ENCODE data around the gene CDKAL1.
"Not testable (repeated sequence)": the region's sequence is repeated elsewhere in the genome, so short reads cannot be mapped to it uniquely, and the experiment has no call there.

The CDKAL1 gene

DNA sequence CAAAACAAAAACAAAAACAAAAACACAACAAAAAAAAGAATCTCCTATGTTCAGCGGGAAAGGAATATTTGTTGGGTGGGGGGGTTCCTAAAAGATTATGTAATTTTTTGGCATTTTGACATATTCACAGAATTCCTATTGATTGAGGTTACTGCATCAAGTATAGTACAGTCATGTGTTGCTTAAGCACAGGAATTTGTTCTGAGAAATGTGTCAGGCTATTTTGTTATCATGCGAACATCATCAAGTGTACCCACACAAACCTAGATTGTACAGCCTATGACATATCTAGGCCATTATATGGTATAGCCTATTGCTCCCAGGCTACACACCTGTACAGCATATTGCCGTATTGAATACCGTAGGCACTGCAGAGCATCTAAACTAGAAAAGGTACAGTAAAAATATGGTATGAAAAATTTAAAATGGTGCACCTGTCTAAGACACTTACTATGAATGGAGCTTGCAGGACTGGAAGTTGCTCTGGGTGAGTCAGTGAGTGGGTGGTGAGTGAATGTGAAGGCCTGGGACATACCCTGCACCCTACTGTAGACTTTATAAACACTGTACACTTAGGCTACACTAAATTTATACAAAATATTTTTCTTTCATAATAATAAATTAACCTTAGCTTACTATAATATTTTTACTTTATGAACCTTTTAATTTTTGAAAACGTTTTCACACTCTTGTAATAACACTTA is 110.6 kb downstream of the CDKAL1 start:
- Mint-ChIP-seq H3K4me3 (no peak overlapping the region), H3K27ac (no peak overlapping the region)
- DNase-seq (ENCODE audit: low spot score), result no peak

DNA sequence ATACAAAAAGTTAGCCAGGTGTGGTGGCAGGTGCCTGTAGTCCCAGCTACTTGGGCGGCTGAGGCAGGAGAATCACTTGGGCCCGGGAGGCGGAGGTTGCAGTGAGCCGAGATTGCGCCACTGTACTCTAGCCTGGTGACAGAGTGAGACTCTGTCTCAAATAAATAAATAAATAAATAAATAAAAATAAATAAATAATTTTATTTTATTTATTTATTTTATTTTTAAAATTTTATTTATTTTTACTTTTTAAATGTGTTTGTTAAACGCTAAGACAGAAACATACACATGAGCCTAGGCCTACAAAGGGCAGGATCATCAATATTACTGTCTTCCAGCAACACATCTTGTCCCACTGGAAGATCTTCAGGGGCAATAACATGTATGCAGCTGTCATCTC is 111.3 kb downstream of the CDKAL1 start:
- not testable (repeated sequence) for H3K36me3 Mint-ChIP-seq (ENCODE audit: low read depth); H3K27ac Mint-ChIP-seq; DNase-seq (ENCODE audit: low spot score); H3K4me3 Mint-ChIP-seq; H3K27me3 Mint-ChIP-seq (ENCODE audit: low read depth); H3K4me1 Mint-ChIP-seq (ENCODE audit: low read depth); H3K9me3 Mint-ChIP-seq

More for the DNA sequence above, 110.6 kb downstream of the CDKAL1 start:
- Mint-ChIP-seq H3K9me3 (peaks cover 3% of the 10 kb centered on the region), H3K36me3 (ENCODE audit: low read depth) (peaks cover 9% of the 10 kb centered on the region), H3K4me1 (ENCODE audit: low read depth) (peaks cover 8% of the 10 kb centered on the region), H3K27me3 (ENCODE audit: low read depth) (no peaks in the 10 kb centered on the region)

DNA sequence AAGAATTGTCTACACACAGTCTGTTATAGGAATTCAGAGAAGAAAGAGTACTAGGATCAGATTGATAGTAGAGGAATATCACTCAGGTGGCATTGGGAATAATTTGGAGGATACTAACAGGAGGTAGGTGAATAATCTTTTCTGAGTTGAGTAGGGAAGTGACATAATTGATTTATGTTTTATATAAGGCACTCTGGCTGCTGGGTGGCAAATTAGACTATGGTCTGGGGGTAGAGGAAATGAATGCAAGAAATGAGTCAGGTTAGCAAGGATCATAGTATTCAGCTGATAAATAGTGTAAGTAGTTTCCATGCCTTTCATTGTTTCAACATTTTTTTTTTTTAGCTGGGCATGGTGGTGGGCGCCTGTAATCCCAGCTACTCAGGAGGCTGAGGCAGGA is 113.3 kb downstream of the CDKAL1 start:
- Mint-ChIP-seq H3K4me1 (ENCODE audit: low read depth) (peaks cover 18% of the 10 kb centered on the region), H3K4me3 (no peak overlapping the region), H3K36me3 (ENCODE audit: low read depth) (peaks cover 21% of the 10 kb centered on the region), H3K27me3 (ENCODE audit: low read depth) (no peaks in the 10 kb centered on the region), H3K27ac (no peak overlapping the region), H3K9me3 (peaks cover 4% of the 10 kb centered on the region)
- DNase-seq (ENCODE audit: low spot score), result no peak

DNA sequence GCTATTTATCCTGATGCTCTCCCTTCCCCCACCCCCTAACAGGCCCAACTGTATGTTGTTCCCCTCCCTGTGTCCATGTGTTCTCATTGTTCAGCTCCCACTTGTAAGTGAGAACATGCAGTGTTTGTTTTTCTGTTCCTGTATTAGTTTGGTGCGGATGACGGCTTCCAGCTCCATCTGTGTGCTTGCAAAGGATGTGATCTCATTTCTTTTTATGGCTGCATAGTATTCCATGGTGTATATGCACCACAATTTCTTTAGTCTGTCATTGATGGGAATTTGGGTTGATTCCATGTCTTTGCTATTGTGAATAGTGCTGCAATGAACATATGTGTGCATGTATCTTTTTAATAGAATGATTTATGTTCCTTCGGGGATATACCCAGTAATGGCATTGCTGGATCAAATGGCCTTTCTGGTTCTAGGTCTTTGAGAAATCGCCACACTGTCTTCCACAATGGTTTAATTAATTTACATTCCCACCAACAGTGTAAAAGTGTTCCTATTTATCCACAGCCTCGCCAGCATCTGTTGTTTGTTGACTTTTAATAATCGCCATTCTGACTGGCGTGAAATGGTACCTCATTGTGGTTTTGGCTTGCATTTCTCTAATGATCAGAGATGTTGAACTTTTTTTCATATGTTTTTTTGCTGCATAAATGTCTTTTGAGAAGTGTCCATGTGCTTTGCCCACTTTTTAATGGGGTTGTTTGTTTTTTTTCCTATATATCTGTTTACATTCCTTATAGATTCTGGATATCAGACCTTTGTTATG is 115.6 kb downstream of the CDKAL1 start:
- not testable (repeated sequence) for DNase-seq (ENCODE audit: low spot score); H3K27ac Mint-ChIP-seq; H3K9me3 Mint-ChIP-seq; H3K27me3 Mint-ChIP-seq (ENCODE audit: low read depth); H3K4me3 Mint-ChIP-seq
- Mint-ChIP-seq H3K36me3 (ENCODE audit: low read depth) (peaks cover 21% of the 10 kb centered on the region), H3K4me1 (ENCODE audit: low read depth) (peaks cover 18% of the 10 kb centered on the region)

DNA sequence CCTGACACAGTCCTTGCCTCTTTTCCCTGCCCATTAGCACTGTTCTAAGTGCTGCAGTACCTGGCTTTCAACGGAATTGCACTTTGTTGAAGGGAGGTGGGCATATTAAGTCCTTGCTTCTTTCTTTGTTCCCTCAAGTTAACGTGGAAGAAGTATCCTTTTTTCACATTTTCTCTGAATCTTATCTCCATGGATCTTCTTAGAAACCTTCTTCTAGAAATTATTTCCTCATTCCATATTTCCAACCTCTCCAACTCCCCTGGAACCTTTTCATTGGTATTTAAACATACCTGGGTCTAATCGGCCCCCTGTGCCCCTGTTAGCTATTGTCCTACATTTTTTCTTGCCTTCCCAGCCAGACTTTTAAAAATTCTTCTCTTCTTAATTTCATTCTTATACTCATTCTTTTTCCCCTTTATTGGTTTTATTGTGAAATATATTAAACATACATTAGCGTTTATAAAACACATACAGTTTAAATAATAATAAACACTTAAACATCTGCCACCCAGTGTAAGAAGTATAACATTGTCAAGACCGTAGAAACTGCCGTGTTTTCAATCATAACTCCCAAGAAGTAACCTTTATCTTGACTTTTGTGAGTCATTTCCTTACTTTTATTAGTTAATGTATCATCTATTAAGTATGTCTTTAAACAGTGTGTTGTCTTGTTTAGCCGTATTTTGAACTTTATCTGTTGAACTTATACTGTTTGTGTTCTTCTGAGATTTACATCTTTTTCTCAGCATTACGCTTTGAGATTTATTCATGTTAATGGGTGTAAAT is 118.2 kb downstream of the CDKAL1 start:
- H3K27me3 Mint-ChIP-seq (ENCODE audit: low read depth), result no peaks in the 10 kb centered on the region
- peaks cover 4% of the 10 kb centered on the region for H3K9me3 Mint-ChIP-seq
- DNase-seq (ENCODE audit: low spot score), result no peak
- no peak overlapping the region for H3K4me3 Mint-ChIP-seq
- peaks cover 14% of the 10 kb centered on the region for H3K4me1 Mint-ChIP-seq (ENCODE audit: low read depth)
- peaks cover 21% of the 10 kb centered on the region for H3K36me3 Mint-ChIP-seq (ENCODE audit: low read depth)
- H3K27ac Mint-ChIP-seq, result no peak overlapping the region

DNA sequence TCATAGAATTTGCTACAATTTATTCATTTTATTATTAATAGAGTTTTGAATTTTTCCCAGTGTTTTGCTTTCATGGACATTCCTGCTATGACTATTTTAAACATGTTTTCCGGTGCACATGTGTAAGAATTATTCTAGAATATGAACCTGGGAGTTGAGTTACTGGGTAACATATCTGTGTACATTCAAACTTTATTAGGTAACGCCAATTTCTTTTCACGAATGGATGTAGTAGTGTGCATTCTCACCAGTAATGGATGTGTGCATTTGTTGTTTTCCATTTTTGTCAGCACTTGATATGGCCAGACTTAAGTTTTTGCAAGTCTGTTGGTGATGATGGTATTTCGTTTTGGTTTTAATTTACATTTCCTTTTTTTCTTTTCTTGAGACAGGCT is 118.8 kb downstream of the CDKAL1 start:
- Mint-ChIP-seq H3K4me1 (ENCODE audit: low read depth) (peaks cover 12% of the 10 kb centered on the region), H3K9me3 (peaks cover 4% of the 10 kb centered on the region), H3K36me3 (ENCODE audit: low read depth) (peaks cover 21% of the 10 kb centered on the region), H3K27me3 (ENCODE audit: low read depth) (no peaks in the 10 kb centered on the region), H3K27ac (no peak overlapping the region), H3K4me3 (no peak overlapping the region)
- DNase-seq (ENCODE audit: low spot score), result no peak

DNA sequence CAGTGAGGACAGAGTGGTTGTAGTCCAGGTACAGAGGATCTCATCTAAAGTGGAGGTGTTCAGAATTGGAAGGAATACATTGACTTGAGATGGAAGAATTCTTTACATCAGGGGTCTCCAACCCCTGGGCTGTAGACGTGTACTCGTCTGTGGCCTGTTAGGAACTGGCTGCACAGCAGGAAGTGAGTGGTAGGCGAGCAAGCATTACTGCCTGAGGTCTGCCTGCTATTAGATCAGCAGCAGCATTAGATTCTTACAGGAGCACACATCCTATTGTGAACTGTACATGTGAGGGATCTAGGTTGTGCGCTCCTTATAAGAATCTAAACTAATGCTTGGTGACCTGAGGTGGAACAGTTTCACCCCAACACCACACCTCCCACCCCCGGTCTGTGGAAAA is 121.1 kb downstream of the CDKAL1 start:
- Mint-ChIP-seq H3K4me1 (ENCODE audit: low read depth) (peaks cover 11% of the 10 kb centered on the region), H3K27me3 (ENCODE audit: low read depth) (no peaks in the 10 kb centered on the region), H3K27ac (no peak overlapping the region), H3K4me3 (no peak overlapping the region), H3K9me3 (no peaks in the 10 kb centered on the region), H3K36me3 (ENCODE audit: low read depth) (peaks cover 15% of the 10 kb centered on the region)
- DNase-seq (ENCODE audit: low spot score), result no peak

DNA sequence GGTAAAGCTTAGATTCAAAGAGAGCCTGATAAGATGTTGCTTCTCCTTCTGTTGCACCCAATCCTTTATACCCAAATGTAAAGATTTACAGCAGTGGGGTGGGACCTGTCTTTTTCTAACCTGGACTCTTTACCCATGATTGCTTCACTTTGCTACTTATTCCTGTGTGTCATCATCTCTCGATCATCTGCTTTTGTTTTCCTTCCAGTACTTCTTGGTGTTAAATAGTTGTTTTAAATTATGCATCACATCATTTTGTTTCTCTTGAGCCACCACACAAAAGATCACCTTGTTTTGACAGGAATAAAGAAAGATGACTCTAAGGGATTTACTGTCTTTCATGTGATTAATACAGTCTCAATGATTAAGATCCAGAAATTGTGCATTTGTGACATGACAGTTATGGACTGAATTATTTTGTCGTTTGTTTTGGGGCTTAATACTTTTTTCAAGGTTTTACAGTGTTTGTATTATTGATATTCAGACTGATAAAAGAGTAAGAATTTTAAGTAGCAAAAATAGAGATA is 123.1 kb downstream of the CDKAL1 start:
- H3K27ac Mint-ChIP-seq, result no peak overlapping the region
- H3K27me3 Mint-ChIP-seq (ENCODE audit: low read depth), result no peaks in the 10 kb centered on the region
- no peak overlapping the region for H3K4me3 Mint-ChIP-seq
- no peaks in the 10 kb centered on the region for H3K9me3 Mint-ChIP-seq
- DNase-seq (ENCODE audit: low spot score), result no peak
- H3K36me3 Mint-ChIP-seq (ENCODE audit: low read depth), result peaks cover 5% of the 10 kb centered on the region
- H3K4me1 Mint-ChIP-seq (ENCODE audit: low read depth), result peaks cover 1% of the 10 kb centered on the region

DNA sequence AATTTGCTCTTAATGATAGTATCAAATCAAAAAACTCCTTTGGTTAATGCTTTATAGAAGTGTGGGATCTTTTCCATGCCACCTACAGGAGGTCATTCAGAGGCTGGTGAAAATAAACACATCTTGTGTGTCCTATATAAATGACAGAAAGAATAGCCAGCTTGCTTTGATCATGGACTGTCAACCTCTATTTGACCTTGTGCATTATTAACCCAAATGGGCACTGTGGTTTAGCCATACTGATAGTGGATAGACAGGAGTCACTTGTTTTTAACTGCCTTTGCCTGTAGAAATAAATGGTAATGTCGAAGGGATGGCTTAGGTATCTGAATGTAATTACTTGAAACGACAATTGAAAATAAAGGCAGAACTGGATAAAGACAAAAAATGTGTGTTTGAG is 123.8 kb downstream of the CDKAL1 start:
- no peak for DNase-seq (ENCODE audit: low spot score)
- no peaks in the 10 kb centered on the region for H3K4me1 Mint-ChIP-seq (ENCODE audit: low read depth)
- H3K9me3 Mint-ChIP-seq, result no peaks in the 10 kb centered on the region
- no peak overlapping the region for H3K27ac Mint-ChIP-seq
- no peak overlapping the region for H3K4me3 Mint-ChIP-seq
- H3K27me3 Mint-ChIP-seq (ENCODE audit: low read depth), result no peaks in the 10 kb centered on the region
- H3K36me3 Mint-ChIP-seq (ENCODE audit: low read depth), result peaks cover 4% of the 10 kb centered on the region

DNA sequence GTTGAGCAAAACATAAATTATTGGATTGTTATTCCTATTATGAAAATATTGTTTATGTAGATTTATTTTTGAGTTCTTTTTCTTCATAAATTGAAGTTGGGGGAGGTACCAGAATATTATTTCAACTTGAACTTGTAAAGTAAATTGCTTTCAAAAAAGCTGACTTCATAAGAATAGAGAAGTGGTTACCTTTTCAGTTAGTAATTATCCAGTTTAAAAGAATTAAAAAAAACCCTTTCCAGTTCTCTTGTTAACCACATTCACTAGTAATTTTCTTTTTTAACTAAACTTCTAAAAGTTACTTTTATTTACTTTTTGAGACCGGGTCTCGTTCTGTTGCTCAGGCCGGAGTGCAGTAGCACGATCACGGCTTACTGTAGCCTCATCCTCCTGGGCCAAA is 124.3 kb downstream of the CDKAL1 start:
- no peak overlapping the region for H3K4me3 Mint-ChIP-seq
- no peak for DNase-seq (ENCODE audit: low spot score)
- H3K27ac Mint-ChIP-seq, result no peak overlapping the region
- H3K27me3 Mint-ChIP-seq (ENCODE audit: low read depth), result no peaks in the 10 kb centered on the region
- peaks cover 4% of the 10 kb centered on the region for H3K36me3 Mint-ChIP-seq (ENCODE audit: low read depth)
- no peaks in the 10 kb centered on the region for H3K4me1 Mint-ChIP-seq (ENCODE audit: low read depth)
- H3K9me3 Mint-ChIP-seq, result no peaks in the 10 kb centered on the region

DNA sequence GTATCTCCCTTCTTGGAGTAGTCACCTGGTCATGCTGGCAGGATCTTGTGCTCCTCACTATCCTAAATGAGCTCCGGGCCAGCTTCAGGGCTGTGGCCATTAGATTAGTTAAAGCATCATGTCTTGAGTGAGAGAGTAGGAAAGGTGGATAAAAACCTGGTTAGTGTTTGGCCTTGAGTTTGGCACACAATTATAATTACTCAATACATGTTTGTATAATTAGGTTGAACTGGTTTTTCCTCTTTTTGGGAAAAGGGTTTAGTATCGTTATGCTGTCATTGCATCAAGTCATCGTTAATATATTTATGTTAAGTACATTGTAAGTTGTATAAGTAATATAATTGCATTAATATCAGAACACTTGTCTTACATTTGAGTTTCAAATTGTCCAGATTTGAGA is 126.3 kb downstream of the CDKAL1 start:
- Mint-ChIP-seq H3K4me1 (ENCODE audit: low read depth) (no peaks in the 10 kb centered on the region), H3K4me3 (no peak overlapping the region), H3K9me3 (no peaks in the 10 kb centered on the region), H3K27me3 (ENCODE audit: low read depth) (no peaks in the 10 kb centered on the region), H3K27ac (no peak overlapping the region), H3K36me3 (ENCODE audit: low read depth) (no peaks in the 10 kb centered on the region)
- no peak for DNase-seq (ENCODE audit: low spot score)

DNA sequence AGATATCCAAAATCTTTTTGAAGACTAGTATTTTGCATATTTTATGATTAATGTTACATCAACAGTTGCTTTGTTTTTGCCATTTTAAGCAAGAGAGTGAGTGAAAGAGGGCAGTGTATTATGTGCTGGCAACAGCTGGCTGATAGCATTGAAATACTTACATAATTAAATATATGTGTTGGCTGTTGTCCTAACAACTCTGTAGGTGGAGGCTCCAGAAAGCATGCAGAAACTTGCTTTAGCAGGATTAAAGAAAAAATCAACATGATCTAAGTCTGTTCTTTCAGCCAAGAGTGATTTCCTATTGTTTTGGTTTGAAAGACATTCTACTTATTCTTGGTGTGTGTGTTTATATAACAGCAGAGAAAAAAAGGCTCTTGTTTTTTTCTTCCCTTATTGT is 127.5 kb downstream of the CDKAL1 start:
- Mint-ChIP-seq H3K4me1 (ENCODE audit: low read depth) (no peaks in the 10 kb centered on the region), H3K9me3 (no peaks in the 10 kb centered on the region), H3K27me3 (ENCODE audit: low read depth) (no peaks in the 10 kb centered on the region), H3K27ac (no peak overlapping the region), H3K36me3 (ENCODE audit: low read depth) (no peaks in the 10 kb centered on the region), H3K4me3 (no peak overlapping the region)
- no peak for DNase-seq (ENCODE audit: low spot score)

DNA sequence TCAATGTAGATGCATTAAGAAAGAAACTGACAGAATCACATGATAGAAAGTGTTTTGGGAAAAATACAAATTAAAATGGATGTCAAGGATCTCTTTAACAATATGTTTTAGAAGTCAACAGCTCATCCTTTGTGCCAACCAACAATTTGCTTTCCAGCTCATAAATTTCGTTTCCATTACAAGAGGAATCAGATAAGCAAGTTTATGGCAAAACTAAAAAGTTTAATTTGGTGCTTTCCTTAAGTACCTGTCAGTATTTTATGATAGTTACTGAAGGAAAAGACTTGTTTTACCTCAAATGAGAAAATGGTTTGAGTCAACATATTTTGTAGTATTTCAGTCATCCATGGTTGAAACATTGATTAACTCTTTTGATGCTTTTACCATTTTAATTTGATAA is 130.0 kb downstream of the CDKAL1 start:
- peaks cover 6% of the 10 kb centered on the region for H3K4me1 Mint-ChIP-seq (ENCODE audit: low read depth)
- no peak overlapping the region for H3K27ac Mint-ChIP-seq
- no peak for DNase-seq (ENCODE audit: low spot score)
- H3K27me3 Mint-ChIP-seq (ENCODE audit: low read depth), result no peaks in the 10 kb centered on the region
- no peak overlapping the region for H3K4me3 Mint-ChIP-seq
- no peaks in the 10 kb centered on the region for H3K36me3 Mint-ChIP-seq (ENCODE audit: low read depth)
- H3K9me3 Mint-ChIP-seq, result no peaks in the 10 kb centered on the region

DNA sequence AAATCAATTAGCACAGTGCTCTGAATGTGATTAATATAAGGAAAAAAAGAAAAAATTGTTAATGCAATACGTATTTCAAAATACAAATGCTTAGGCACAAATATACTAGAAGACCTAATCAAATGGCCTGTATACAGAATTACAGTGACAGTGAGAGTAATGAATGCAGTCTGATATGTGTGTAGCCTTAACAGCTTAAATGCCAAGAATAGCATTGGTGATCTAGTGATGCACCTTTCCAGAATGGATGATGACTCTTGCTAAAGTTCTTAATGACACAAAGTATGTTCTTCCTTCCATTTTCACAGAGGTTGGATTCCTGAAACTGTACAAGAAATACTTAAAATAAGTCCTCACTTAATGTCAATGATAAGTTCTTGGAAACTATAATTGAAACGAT is 131.0 kb downstream of the CDKAL1 start:
- H3K27me3 Mint-ChIP-seq (ENCODE audit: low read depth), result no peaks in the 10 kb centered on the region
- H3K4me3 Mint-ChIP-seq, result no peak overlapping the region
- H3K4me1 Mint-ChIP-seq (ENCODE audit: low read depth), result peaks cover 9% of the 10 kb centered on the region
- H3K9me3 Mint-ChIP-seq, result no peaks in the 10 kb centered on the region
- no peaks in the 10 kb centered on the region for H3K36me3 Mint-ChIP-seq (ENCODE audit: low read depth)
- no peak for DNase-seq (ENCODE audit: low spot score)
- H3K27ac Mint-ChIP-seq, result no peak overlapping the region

All from T-helper 2 cell treated with Interferon-gamma antibody and Interleukin-4, amounts not matched to agents 5 μg/mL and 100 μg/mL, for 36 hours (primary cell).